HL-60 (cell line): ENCODE results near the gene TBX4.

Source experiments
- DNase-seq, 2 experiments: peaks; one replicate each; pipeline ENCODE4 v3.0.0-alpha.2; 2010 to 2020; ENCODE audit warnings: low read depth in 1 of 2, low spot score in 1 of 2
- H3K27ac ChIP-seq: fragments of 250-450 bp; sonication (Bioruptor Pico); replicated peaks from 2 replicates; pipeline ENCODE4 v1.5.1; 2020; ENCODE audit warnings: mild to moderate bottlenecking, moderate library complexity
- H3K27me3 ChIP-seq: fragments of 250-450 bp; sonication (Bioruptor Pico); 2 replicates; pipeline ENCODE4 v1.5.1; 2021; ENCODE audit warnings: mild to moderate bottlenecking, moderate library complexity; ENCODE audit not compliant: insufficient read depth, poor library complexity, severe bottlenecking
- H3K4me3 ChIP-seq: replicated peaks from 2 replicates; pipeline ENCODE4 v1.5.1; 2011; ENCODE audit warnings: mild to moderate bottlenecking, control low read depth, low read length; ENCODE audit not compliant: insufficient read depth
- GABPA ChIP-seq: IDR thresholded peaks from 2 replicates; pipeline ENCODE4 v1.6.1; 2012; ENCODE audit warnings: low read depth
- POLR2AphosphoS5 ChIP-seq: IDR thresholded peaks from 2 replicates; pipeline ENCODE4 v1.6.1; 2012; ENCODE audit warnings: low read depth
- SPI1 ChIP-seq: IDR thresholded peaks from 2 replicates; pipeline ENCODE4 v1.6.1; 2012; ENCODE audit warnings: low read depth, mild to moderate bottlenecking, borderline replicate concordance
- TF ChIP-seq, protein P1 (sequence below): IDR thresholded peaks from 2 replicates; pipeline ENCODE4 v1.6.1; 2012; ENCODE audit warnings: low read depth; ENCODE audit not compliant: insufficient replicate concordance
- TF ChIP-seq, protein P2 (sequence below): IDR thresholded peaks from one replicate; pipeline ENCODE4 v1.5.1; 2011; ENCODE audit warnings: low read length, control low read depth, inconsistent platforms; ENCODE audit not compliant: insufficient read depth

The TBX4 gene

DNA sequence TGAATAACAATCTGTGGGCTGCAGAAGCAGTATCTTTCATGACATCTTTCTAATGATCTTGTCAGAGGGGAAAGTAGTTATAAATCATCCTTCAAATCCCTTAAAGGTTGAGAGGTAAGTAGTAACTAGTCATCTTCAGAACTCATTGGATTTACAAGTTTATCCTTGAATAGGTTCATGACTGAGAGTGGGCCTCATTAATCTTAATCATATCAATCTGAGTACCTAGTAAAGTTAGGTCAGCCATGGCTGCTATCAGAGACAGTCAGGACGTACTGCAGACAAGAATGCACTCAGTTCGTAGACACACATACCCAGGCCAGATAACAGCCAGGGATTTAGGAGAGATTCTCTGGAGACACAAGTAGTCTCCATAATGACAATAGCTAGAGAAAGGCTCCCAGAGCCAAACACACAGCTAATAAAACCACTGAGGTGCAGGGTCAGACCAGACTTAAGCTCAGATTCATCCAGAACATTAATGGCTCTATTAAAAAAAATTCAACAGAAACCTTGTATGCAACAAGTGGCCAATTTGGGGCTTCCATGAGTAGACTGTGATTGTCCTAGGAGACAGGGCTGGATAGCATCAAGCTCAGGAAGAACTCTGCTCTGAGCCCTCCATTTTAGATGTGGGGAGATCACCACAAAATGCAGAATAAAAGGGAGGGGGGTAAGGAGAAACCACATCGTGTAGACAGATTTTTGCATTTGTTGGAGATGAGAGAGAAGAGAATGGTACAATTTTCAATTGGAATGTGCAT is 65.8 kb downstream of the TBX4 start:
- Histone ChIP-seq H3K27me3 (peaks cover 5% of the 10 kb centered on the region), H3K4me3 (no peak overlapping the region), H3K27ac (no peak overlapping the region)
- TF ChIP-seq, protein P1, sequence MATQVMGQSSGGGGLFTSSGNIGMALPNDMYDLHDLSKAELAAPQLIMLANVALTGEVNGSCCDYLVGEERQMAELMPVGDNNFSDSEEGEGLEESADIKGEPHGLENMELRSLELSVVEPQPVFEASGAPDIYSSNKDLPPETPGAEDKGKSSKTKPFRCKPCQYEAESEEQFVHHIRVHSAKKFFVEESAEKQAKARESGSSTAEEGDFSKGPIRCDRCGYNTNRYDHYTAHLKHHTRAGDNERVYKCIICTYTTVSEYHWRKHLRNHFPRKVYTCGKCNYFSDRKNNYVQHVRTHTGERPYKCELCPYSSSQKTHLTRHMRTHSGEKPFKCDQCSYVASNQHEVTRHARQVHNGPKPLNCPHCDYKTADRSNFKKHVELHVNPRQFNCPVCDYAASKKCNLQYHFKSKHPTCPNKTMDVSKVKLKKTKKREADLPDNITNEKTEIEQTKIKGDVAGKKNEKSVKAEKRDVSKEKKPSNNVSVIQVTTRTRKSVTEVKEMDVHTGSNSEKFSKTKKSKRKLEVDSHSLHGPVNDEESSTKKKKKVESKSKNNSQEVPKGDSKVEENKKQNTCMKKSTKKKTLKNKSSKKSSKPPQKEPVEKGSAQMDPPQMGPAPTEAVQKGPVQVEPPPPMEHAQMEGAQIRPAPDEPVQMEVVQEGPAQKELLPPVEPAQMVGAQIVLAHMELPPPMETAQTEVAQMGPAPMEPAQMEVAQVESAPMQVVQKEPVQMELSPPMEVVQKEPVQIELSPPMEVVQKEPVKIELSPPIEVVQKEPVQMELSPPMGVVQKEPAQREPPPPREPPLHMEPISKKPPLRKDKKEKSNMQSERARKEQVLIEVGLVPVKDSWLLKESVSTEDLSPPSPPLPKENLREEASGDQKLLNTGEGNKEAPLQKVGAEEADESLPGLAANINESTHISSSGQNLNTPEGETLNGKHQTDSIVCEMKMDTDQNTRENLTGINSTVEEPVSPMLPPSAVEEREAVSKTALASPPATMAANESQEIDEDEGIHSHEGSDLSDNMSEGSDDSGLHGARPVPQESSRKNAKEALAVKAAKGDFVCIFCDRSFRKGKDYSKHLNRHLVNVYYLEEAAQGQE = no peak
- TF ChIP-seq, protein P2, sequence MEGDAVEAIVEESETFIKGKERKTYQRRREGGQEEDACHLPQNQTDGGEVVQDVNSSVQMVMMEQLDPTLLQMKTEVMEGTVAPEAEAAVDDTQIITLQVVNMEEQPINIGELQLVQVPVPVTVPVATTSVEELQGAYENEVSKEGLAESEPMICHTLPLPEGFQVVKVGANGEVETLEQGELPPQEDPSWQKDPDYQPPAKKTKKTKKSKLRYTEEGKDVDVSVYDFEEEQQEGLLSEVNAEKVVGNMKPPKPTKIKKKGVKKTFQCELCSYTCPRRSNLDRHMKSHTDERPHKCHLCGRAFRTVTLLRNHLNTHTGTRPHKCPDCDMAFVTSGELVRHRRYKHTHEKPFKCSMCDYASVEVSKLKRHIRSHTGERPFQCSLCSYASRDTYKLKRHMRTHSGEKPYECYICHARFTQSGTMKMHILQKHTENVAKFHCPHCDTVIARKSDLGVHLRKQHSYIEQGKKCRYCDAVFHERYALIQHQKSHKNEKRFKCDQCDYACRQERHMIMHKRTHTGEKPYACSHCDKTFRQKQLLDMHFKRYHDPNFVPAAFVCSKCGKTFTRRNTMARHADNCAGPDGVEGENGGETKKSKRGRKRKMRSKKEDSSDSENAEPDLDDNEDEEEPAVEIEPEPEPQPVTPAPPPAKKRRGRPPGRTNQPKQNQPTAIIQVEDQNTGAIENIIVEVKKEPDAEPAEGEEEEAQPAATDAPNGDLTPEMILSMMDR = no peak
- TF ChIP-seq POLR2AphosphoS5 (no peak), SPI1 (no peak), GABPA (no peak)
- no peak for DNase-seq

DNA sequence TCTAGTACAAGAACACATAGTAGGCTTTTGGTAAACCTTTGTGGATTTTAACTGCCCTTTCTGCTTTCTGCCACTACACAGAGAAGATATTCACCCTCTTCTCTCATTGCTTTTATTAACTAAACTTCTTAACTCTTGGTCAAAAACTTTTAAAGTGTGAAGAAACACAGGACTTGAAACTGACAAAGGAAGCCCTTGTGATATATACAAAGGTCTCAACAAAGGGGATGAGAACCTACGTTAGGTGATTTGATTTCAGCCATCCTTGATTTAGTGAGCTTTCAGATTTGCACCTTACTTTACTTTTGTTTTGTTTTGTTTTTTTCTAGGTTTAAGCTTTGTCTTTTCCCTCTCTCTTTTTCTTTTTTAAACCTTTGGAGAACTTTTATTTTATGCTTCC is 66.9 kb downstream of the TBX4 start:
- no peak for TF ChIP-seq SPI1
- TF ChIP-seq, protein P2 = no peak
- TF ChIP-seq, protein P1 = no peak
- no peak for TF ChIP-seq POLR2AphosphoS5
- TF ChIP-seq GABPA = no peak
- no peak overlapping the region for H3K27ac ChIP-seq

DNA sequence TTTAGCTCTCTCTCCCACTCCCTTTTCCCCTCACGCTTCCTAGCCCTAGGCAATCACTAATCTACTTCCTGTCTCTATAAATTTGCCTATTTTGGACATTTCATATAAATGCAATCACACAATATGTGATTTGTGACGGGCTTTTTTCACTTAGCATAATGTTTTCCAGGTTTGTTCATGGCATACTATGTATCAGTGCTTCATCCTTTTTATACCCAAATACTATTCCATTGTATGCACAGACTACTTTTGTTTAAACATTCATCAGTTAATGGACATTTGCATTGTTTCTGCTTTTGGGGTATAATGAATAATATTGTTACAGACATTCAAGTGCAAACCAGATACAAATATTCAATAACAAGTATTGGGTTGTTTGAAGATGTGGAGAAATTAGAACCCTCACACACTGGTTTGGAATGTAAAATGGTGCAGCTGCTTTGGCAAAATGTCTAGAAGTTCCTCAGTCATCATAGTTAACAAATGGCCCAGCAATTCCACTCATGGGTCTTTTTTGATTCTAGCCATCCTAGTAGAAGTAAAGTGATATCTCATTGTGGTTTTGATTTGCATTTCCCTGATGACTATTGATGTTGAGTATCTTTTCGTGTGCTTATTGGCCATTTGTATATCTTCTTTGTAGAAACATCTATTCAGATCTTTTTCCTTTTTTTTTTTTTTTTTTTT is 67.7 kb downstream of the TBX4 start:
- H3K27ac ChIP-seq = no peak overlapping the region
- H3K27me3 ChIP-seq = peaks cover 5% of the 10 kb centered on the region
- TF ChIP-seq, protein P2 = no peak
- no peak for TF ChIP-seq SPI1
- no peak for TF ChIP-seq POLR2AphosphoS5
- no peak for TF ChIP-seq GABPA
- TF ChIP-seq, protein P1 = no peak
- no peak for DNase-seq
- H3K4me3 ChIP-seq = no peak overlapping the region

More for the DNA sequence above, 66.9 kb downstream of the TBX4 start:
- H3K4me3 ChIP-seq = no peak overlapping the region
- peaks cover 5% of the 10 kb centered on the region for H3K27me3 ChIP-seq
- no peak for DNase-seq
